Neural cell (in vitro differentiated cells): ENCODE results near the gene PNPLA3. TPM values are rescaled to one million over a fixed set of nuclear protein-coding genes. Genes with fewer than 3 reads are reported as not detected.

Experiments used
- H2AFZ ChIP-seq: fragments of 200-600, 300-800 bp; sonication (generic), shearing (Covaris generic); 2 replicates; pipeline ENCODE4 v1.6.0; 2014; ENCODE audit warnings: low read depth, mild to moderate bottlenecking, antibody characterized with exemption, low read length, moderate library complexity
- H3F3A ChIP-seq: fragments of 200-600 bp; shearing (Covaris generic); 2 replicates; pipeline ENCODE4 v1.6.1; 2016; ENCODE audit warnings: mild to moderate bottlenecking, moderate library complexity, mixed read lengths, antibody characterized with exemption, low read length; ENCODE audit not compliant: insufficient read depth, poor library complexity, severe bottlenecking
- H3K27ac ChIP-seq: fragments of 200-600, 300-800 bp; sonication (generic), shearing (Covaris generic); 2 replicates; pipeline ENCODE4 v1.5.1; 2014; ENCODE audit warnings: mild to moderate bottlenecking, low read length, moderate library complexity
- H3K27me3 ChIP-seq: fragments of 300-800, 200-600 bp; sonication (generic), shearing (Covaris generic); 2 replicates; pipeline ENCODE4 v1.6.0; 2014; ENCODE audit warnings: mild to moderate bottlenecking, low read depth, low read length, moderate library complexity; ENCODE audit not compliant: insufficient read depth
- H3K36me3 ChIP-seq: fragments of 300-800, 200-600 bp; sonication (generic), shearing (Covaris generic); 2 replicates; pipeline ENCODE4 v1.5.1; 2014; ENCODE audit warnings: mild to moderate bottlenecking, antibody characterized with exemption, low read length, moderate library complexity; ENCODE audit not compliant: insufficient read depth
- H3K4me2 ChIP-seq: fragments of 300-800, 200-600 bp; sonication (generic), shearing (Covaris generic); 2 replicates; pipeline ENCODE4 v1.6.0; 2014; ENCODE audit warnings: mild to moderate bottlenecking, low read length
- H3K4me3 ChIP-seq: fragments of 300-800, 200-600 bp; sonication (generic), shearing (Covaris generic); 2 replicates; pipeline ENCODE4 v1.5.1; 2014; ENCODE audit warnings: mild to moderate bottlenecking, low read length, moderate library complexity
- H3K79me2 ChIP-seq: fragments of 200-600 bp; shearing (Covaris generic); replicated peaks from 2 replicates; pipeline ENCODE4 v1.6.0; 2014; ENCODE audit warnings: mild to moderate bottlenecking, low read length, moderate library complexity; ENCODE audit not compliant: insufficient read depth
- H3K9ac ChIP-seq: fragments of 300-800, 200-600 bp; sonication (generic), shearing (Covaris generic); 2 replicates; pipeline ENCODE4 v1.6.1; 2016; ENCODE audit warnings: mild to moderate bottlenecking, low read length, mixed read lengths
- H3K9me2 ChIP-seq: fragments of 200-600 bp; shearing (Covaris generic); 2 replicates; pipeline ENCODE4 v1.6.1; 2016; ENCODE audit warnings: mild to moderate bottlenecking, low read length, mixed read lengths; ENCODE audit not compliant: insufficient read depth
- H3K9me3 ChIP-seq: fragments of 200-600, 300-800 bp; sonication (generic), shearing (Covaris generic); 2 replicates; pipeline ENCODE4 v1.6.1; 2016; ENCODE audit warnings: mild to moderate bottlenecking, mixed run types, low read length, moderate library complexity, mixed read lengths
- H4K20me1 ChIP-seq: fragments of 200-600 bp; shearing (Covaris generic); 2 replicates; pipeline ENCODE4 v1.6.1; 2016; ENCODE audit warnings: mild to moderate bottlenecking, mixed run types; ENCODE audit not compliant: insufficient read depth
- EP300 ChIP-seq: fragments of 450-650 bp; conservative IDR thresholded peaks from 2 replicates; pipeline ENCODE4 v1.6.1; 2014; ENCODE audit warnings: antibody characterized with exemption, mild to moderate bottlenecking, moderate library complexity; ENCODE audit not compliant: poor library complexity, severe bottlenecking
- EZH2 ChIP-seq: fragments of 200-600, 300-800 bp; shearing (Covaris generic), sonication (generic); IDR thresholded peaks from 2 replicates; pipeline ENCODE4 v1.6.1; 2014; ENCODE audit warnings: antibody characterized with exemption, low read length, borderline replicate concordance, mild to moderate bottlenecking; ENCODE audit not compliant: insufficient read depth, poor library complexity, severe bottlenecking
- MXI1 ChIP-seq: fragments of 450-650 bp; conservative IDR thresholded peaks from 2 replicates; pipeline ENCODE4 v1.6.1; 2014; ENCODE audit warnings: antibody characterized with exemption, mild to moderate bottlenecking; ENCODE audit not compliant: poor library complexity, severe bottlenecking
- POLR2AphosphoS5 ChIP-seq: IDR thresholded peaks from 2 replicates; pipeline ENCODE4 v1.6.1; 2012
- RAD21 ChIP-seq: fragments of 450-650 bp; conservative IDR thresholded peaks from 2 replicates; pipeline ENCODE4 v1.6.1; 2014; ENCODE audit warnings: antibody characterized with exemption, mild to moderate bottlenecking, moderate library complexity
- SMC3 ChIP-seq: fragments of 450-650 bp; conservative IDR thresholded peaks from 2 replicates; pipeline ENCODE4 v1.6.1; 2014; ENCODE audit warnings: antibody characterized with exemption, mild to moderate bottlenecking, moderate library complexity; ENCODE audit not compliant: poor library complexity
- TAF1 ChIP-seq: IDR thresholded peaks from 2 replicates; pipeline ENCODE4 v1.6.1; 2012; ENCODE audit warnings: low read depth
- polyA plus RNA-seq: library from polyadenylated mRNA; depleted of rRNA; stranded (reverse); fragments of >200 nt; gene quantifications from 2 replicates; pipeline ENCODE4 v1.2.3, GENCODE V29; 2014
- TF ChIP-seq, protein P1 (sequence below): IDR thresholded peaks from 2 replicates; pipeline ENCODE4 v1.6.1; 2012; ENCODE audit warnings: borderline replicate concordance
- TF ChIP-seq, protein P2 (sequence below): fragments of 450-650 bp; IDR thresholded peaks from 2 replicates; pipeline ENCODE4 v1.5.1; 2014; ENCODE audit warnings: antibody characterized with exemption, mild to moderate bottlenecking, moderate library complexity; ENCODE audit not compliant: poor library complexity, severe bottlenecking

Gene PNPLA3
- polyA plus RNA-seq, 1 donor from 2014 or later = 6.5 TPM

DNA sequence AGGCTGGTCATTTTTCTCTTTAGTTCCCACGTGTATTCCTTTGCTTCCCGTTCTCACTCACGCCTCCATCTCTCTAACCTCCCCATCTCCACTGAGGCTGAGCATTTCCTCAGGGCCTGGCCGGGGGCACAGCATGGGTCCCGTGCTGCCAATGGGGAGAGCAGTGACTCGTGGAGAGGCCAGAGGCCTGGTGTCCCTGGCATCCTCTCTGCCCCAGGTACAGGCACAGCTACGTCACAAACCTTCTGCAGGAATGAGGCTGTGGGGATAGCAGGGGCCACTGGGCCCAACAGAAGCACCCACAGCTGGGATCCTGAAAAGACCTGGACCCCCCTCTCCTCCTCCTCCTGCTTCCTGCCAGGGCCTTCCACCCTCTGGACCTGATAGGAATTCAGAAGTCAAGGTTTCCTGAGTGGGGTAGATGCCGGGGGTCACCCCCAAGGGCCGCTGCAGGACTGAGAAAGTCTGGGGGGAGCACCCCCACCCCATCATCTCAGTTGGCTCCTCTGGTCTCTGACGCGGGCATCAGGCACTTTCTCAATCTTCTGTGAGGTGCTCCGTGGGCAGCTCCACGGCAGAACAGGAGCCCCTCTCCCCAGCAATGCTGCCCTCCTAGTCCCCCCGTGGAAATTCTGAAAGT is 43.6 kb upstream of the PNPLA3 start:
- no peaks in the 10 kb centered on the region for H3K36me3 ChIP-seq
- H3K9me2 ChIP-seq = no peaks in the 10 kb centered on the region
- H3K4me3 ChIP-seq = no peak overlapping the region
- H3K4me2 ChIP-seq = no peak overlapping the region
- no peaks in the 10 kb centered on the region for H3K79me2 ChIP-seq
- no peak overlapping the region for H2AFZ ChIP-seq
- H3K9ac ChIP-seq = no peak overlapping the region
- no peak for TF ChIP-seq MXI1
- TF ChIP-seq, protein P1, sequence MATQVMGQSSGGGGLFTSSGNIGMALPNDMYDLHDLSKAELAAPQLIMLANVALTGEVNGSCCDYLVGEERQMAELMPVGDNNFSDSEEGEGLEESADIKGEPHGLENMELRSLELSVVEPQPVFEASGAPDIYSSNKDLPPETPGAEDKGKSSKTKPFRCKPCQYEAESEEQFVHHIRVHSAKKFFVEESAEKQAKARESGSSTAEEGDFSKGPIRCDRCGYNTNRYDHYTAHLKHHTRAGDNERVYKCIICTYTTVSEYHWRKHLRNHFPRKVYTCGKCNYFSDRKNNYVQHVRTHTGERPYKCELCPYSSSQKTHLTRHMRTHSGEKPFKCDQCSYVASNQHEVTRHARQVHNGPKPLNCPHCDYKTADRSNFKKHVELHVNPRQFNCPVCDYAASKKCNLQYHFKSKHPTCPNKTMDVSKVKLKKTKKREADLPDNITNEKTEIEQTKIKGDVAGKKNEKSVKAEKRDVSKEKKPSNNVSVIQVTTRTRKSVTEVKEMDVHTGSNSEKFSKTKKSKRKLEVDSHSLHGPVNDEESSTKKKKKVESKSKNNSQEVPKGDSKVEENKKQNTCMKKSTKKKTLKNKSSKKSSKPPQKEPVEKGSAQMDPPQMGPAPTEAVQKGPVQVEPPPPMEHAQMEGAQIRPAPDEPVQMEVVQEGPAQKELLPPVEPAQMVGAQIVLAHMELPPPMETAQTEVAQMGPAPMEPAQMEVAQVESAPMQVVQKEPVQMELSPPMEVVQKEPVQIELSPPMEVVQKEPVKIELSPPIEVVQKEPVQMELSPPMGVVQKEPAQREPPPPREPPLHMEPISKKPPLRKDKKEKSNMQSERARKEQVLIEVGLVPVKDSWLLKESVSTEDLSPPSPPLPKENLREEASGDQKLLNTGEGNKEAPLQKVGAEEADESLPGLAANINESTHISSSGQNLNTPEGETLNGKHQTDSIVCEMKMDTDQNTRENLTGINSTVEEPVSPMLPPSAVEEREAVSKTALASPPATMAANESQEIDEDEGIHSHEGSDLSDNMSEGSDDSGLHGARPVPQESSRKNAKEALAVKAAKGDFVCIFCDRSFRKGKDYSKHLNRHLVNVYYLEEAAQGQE = no peak
- TF ChIP-seq TAF1 = no peak
- TF ChIP-seq POLR2AphosphoS5 = no peak
- no peak for TF ChIP-seq EP300
- no peak for TF ChIP-seq EZH2
- TF ChIP-seq SMC3 = no peak
- TF ChIP-seq, protein P2, sequence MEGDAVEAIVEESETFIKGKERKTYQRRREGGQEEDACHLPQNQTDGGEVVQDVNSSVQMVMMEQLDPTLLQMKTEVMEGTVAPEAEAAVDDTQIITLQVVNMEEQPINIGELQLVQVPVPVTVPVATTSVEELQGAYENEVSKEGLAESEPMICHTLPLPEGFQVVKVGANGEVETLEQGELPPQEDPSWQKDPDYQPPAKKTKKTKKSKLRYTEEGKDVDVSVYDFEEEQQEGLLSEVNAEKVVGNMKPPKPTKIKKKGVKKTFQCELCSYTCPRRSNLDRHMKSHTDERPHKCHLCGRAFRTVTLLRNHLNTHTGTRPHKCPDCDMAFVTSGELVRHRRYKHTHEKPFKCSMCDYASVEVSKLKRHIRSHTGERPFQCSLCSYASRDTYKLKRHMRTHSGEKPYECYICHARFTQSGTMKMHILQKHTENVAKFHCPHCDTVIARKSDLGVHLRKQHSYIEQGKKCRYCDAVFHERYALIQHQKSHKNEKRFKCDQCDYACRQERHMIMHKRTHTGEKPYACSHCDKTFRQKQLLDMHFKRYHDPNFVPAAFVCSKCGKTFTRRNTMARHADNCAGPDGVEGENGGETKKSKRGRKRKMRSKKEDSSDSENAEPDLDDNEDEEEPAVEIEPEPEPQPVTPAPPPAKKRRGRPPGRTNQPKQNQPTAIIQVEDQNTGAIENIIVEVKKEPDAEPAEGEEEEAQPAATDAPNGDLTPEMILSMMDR = no peak
- TF ChIP-seq RAD21 = no peak
- H3K27me3 ChIP-seq = no peaks in the 10 kb centered on the region
- no peaks in the 10 kb centered on the region for H3F3A ChIP-seq
- no peak overlapping the region for H3K27ac ChIP-seq
- no peaks in the 10 kb centered on the region for H4K20me1 ChIP-seq
- H3K9me3 ChIP-seq = no peaks in the 10 kb centered on the region

DNA sequence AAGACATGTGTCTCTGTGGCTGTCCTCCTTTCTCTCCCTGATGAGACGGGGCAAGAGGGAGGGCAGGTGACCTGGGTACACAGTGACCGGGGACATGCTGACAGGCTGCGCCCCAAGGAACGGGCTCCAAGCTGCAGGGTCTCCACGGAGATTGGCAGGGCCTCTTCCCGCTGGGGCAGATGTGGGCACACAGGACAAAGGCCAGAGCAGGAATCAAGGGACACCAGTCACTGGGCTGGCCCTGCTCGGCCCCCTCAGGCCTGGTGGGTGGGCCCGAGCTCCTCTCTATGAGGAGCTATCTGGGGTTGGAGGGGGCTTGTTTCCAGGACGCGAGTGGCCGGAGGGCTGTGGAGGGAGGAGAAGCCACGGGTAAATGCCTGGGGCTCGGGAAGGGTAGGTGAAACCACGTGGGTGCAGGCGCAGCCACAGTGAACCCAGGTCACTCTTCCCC is 43.0 kb upstream of the PNPLA3 start:
- no peak overlapping the region for H2AFZ ChIP-seq
- H3K9ac ChIP-seq = no peak overlapping the region
- H3K4me2 ChIP-seq = no peak overlapping the region
- no peak overlapping the region for H3K27ac ChIP-seq
- no peaks in the 10 kb centered on the region for H3F3A ChIP-seq
- no peaks in the 10 kb centered on the region for H3K9me2 ChIP-seq
- H3K36me3 ChIP-seq = no peaks in the 10 kb centered on the region
- no peaks in the 10 kb centered on the region for H3K79me2 ChIP-seq
- no peaks in the 10 kb centered on the region for H3K9me3 ChIP-seq
- H4K20me1 ChIP-seq = no peaks in the 10 kb centered on the region
- H3K27me3 ChIP-seq = no peaks in the 10 kb centered on the region
- TF ChIP-seq SMC3 (no peak), RAD21 (no peak)
- H3K4me3 ChIP-seq = no peak overlapping the region
